HG03571 (cell line): ENCODE results near the gene SIDT1.
"Not testable (repeated sequence)": the region's sequence is repeated elsewhere in the genome, so short reads cannot be mapped to it uniquely, and the experiment has no call there.

Source experiments
- ATAC-seq: cut with Tn5 transposase; IDR thresholded peaks from one replicate; pipeline ENCODE4 v1.9.1; 2021; ENCODE audit not compliant: unreplicated experiment

The SIDT1 gene

GRCh38 chr3:113630956-113631542 is 98.7 kb downstream of the SIDT1 start:
- ATAC-seq = no peak

GRCh38 chr3:113631573-113631972 is 99.2 kb downstream of the SIDT1 start:
- ATAC-seq = no peak

- ATAC-seq = no peak
Observed at GRCh38 chr3:113634782-113635474, 102.6 kb downstream of the SIDT1 start.

- ATAC-seq = not testable (repeated sequence)
Observed at GRCh38 chr3:113636034-113636433, 103.7 kb downstream of the SIDT1 start.

GRCh38 chr3:113637756-113638155 is 105.4 kb downstream of the SIDT1 start:
- no peak for ATAC-seq

GRCh38 chr3:113638910-113639309 is 106.6 kb downstream of the SIDT1 start:
- no peak for ATAC-seq

- no peak for ATAC-seq
Observed at GRCh38 chr3:113643583-113643982, 111.2 kb downstream of the SIDT1 start.

- no peak for ATAC-seq
Observed at GRCh38 chr3:113648524-113648923, 116.2 kb downstream of the SIDT1 start.

- no peak for ATAC-seq
Observed at GRCh38 chr3:113649174-113649845, 117.0 kb downstream of the SIDT1 start.

GRCh38 chr3:113654310-113654709 is 122.0 kb downstream of the SIDT1 start:
- ATAC-seq = no peak

- ATAC-seq = no peak
Observed at GRCh38 chr3:113654851-113655250, 122.5 kb downstream of the SIDT1 start.

- ATAC-seq = no peak
Observed at GRCh38 chr3:113658107-113658506, 125.8 kb downstream of the SIDT1 start.

GRCh38 chr3:113659101-113659541 is 126.8 kb downstream of the SIDT1 start:
- ATAC-seq = no peak

- no peak for ATAC-seq
Observed at GRCh38 chr3:113659996-113660395, 127.6 kb downstream of the SIDT1 start.

- ATAC-seq = no peak
Observed at GRCh38 chr3:113660458-113660857, 128.1 kb downstream of the SIDT1 start.

GRCh38 chr3:113660896-113661295 is 128.5 kb downstream of the SIDT1 start:
- ATAC-seq = no peak

GRCh38 chr3:113662824-113663223 is 130.5 kb downstream of the SIDT1 start:
- ATAC-seq = no peak

GRCh38 chr3:113663324-113663750 is 131.0 kb downstream of the SIDT1 start:
- no peak for ATAC-seq

- ATAC-seq = no peak
Observed at GRCh38 chr3:113663761-113664160, 131.4 kb downstream of the SIDT1 start.

GRCh38 chr3:113664523-113665094 is 132.3 kb downstream of the SIDT1 start:
- ATAC-seq = no peak

- ATAC-seq = no peak
Observed at GRCh38 chr3:113668015-113668414, 135.7 kb downstream of the SIDT1 start.

GRCh38 chr3:113673593-113673992 is 141.2 kb downstream of the SIDT1 start:
- ATAC-seq = no peak
